Stimulated activated CD8-positive, alpha-beta memory T cell treated with anti-CD3 and anti-CD28 coated beads, Interleukin-4, amount 100 ng/mL, for 1 hour (primary cell): Measurements from ENCODE around the gene C1QL2.

Experiments
- DNase-seq, 2 donors: peaks; one replicate each; pipeline ENCODE4 v3.0.0-alpha.2; 2020; ENCODE audit warnings: low read depth in 2 of 2, low spot score in 1 of 2

C1QL2 gene

DNA sequence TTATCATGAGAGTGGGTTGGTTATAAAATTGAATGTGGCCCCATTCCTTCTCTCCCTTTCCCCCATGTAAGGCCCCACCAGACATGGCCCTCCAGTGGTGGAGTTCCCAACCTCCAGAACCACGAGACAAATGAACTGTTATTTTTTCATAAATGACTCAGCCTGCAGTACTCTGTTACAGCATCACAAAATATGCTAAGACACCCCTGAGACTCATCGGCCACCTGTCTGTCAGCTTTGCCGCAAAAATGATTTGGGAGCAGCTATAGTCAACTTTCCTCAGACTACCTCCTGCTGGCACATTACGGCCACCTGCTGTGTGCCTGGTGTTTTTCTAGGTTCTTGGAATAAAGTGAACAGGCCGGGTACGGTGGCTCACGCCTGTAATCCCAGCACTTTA lies 21.4 kb upstream of the C1QL2 start:
- DNase-seq = no peak

DNA sequence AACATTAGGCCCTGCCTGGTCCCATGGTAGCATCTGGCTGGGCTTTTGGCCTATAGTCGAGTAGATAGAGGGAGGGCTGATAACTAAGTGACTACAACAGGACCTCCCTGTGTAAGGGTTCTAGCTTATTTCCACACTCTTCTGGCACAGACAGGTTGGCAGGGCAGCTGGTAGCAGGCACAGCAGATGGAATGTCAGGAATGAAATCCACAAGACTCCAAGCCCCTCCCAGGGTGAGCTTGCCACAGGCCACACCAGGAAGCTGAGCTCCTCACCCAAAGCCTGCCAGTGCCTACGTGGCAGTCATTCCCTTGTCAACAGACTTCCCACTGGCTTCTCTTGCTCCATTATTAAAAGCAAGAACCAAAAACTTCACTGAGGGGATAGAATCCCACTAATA lies 20.7 kb upstream of the C1QL2 start:
- no peak for DNase-seq

DNA sequence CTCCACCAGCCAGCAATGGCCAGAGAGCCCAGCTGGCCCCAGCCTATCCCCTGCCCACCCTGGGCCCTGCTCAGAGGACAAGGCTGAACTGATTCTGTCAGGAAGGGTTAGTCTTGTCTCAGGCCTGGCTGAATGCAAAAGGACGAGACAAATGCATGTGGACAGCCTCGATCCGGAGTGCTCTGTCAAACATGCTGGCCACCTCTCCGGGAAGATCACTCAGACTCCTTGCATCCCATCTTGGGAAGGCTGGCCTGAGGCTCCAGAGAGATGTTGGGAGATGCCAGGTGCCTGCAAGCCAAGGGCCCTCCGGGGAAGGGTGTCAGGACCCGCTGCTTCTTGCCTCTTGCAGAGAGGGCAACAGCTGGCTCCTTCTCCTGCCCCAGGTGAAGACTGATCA lies 20.2 kb upstream of the C1QL2 start:
- DNase-seq = no peak

DNA sequence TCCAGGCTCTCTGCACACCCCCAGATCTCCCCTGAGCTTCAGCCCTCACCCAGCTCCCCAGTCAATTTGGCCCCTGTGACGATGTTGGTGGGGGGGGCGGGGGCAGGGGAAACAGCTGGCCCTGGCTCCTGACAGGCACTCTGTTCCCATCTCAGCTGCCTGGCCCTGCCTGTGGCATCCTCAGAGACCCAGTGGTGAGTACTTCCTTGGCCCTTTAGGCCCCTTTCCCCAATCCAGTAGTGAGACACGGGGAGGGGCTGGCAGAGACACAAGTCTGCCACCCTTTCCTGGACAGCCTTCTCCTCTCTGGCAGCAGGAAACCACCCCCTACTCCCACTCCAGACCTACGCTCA lies 19.3 kb upstream of the C1QL2 start:
- DNase-seq = no peak

DNA sequence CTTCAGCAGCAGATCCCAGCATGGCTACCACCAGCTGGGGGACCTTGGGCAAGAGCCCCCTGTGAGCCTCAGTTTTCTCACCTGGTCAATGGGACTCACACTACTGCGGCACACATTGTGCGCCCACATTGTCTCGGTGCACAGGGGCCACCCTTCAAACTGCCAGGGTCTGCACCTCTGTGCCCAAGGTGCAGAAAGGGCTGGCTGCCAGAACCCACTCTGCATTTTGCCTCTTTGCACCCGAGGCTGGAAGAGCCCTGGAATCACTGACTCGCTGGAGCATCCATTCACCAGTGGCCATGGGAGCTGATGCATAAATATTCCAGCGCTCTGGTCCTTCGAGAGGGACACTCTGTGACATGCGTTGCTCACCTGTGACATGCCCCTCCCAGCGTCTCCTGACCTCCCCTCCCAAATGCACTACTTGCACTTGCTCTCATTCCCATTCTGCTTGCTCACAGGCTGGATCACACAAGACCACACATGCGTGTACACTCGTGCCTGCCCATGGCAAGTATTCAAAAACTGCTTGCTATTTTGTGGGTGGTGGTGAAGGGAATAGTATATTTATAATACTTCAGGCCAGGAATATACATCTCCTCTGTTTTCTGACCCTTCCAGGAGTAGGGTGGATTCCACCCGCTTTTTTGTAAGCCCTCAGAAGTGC lies 18.8 kb upstream of the C1QL2 start:
- DNase-seq = no peak

DNA sequence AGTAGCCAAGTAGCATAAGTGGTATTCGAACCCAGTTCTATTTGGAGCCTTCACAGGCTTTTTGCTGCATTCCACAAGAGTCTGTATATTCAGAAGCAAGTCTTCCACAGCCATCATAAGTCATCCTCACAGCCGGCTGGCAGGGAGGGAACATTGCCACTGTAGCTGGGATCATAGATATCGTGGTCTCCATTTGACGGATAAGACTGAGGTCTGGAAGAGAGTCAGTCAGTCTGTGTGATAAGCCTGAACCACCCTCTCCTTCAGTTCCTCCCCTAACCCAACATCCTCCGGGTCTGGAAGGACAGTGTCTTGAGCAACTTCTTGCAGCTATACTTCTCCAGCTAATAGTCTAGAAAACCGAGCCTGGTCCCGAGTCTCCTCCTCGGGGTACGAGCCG lies 17.0 kb upstream of the C1QL2 start:
- no peak for DNase-seq

DNA sequence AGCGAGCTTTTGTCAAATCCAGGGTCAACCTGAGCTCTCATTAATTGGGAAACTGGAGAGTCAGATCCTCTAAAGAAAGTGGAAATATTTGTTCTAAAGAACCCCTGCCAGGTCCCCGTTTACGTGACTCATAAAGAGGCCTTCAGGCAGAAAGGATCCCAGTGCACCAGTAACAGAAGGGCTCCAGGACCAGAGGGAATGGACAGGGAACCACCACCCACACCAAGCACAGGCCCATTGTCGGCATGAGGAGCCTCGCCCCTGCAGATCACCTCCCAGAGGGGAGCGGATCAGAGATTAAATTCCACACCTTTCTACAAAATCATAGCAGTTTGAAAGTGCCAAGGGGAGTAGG lies 16.4 kb upstream of the C1QL2 start:
- no peak for DNase-seq

DNA sequence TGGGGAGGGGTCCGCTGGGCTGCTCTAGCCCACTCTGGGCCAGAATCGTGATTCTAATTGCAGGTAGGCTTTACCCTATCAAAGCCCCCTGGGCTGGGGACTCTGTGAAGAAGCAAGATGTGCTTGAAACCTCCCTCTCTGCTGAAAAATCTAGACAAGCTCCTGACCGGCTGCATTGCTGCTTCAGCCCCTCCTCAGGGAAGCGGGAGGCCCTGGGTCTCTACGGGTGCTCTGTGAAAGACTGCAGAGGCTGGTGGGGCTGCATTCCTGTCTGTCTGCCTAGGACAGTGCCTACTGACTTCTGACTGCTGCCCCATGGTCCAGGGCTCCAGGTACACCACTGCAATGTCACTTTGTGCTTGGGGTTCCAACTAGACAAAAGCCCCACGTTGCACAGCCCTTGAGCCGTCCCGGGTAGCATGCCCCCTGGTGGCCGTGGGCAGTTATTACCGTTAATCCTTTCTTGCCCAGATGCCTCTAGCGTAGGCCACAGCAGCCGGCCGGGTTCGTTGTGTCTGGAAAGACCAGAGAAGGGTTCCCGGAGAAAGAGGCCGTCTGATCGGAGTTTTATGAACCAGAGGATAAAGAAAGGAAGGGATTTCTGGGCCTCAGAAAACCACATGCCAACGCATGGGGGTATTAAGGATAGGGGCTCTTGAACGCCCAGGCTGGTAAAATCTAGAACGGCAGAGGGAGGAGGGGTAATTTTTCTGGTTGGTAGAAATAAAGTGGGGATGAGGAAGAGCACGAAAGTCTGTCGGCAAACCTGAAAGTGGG lies 15.9 kb upstream of the C1QL2 start:
- DNase-seq = peak; percentile 11 to 23

DNA sequence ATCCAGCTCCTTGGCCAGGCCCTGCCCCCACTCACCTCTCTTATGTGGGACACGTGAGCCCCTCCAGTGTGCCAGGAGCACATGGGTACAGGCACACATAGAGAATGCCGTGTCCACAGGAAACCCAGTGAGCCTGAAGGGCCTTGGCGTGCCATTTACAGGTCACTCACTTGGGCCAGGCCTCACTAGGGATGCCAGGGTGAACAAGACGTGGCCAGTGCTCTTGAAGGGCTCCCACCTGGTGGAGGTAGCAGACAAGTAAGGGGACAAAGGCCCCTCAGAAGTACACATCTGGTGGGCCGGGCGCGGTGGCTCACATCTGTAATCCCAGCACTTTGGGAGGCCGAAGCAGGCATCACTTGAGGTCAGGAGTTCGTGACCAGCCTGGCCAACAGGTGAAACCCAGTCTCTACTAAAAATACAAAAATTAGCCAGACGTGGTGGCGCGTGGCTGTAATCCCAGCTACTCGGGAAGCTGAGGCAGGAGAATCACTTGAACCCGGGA lies 15.1 kb upstream of the C1QL2 start:
- no peak for DNase-seq

DNA sequence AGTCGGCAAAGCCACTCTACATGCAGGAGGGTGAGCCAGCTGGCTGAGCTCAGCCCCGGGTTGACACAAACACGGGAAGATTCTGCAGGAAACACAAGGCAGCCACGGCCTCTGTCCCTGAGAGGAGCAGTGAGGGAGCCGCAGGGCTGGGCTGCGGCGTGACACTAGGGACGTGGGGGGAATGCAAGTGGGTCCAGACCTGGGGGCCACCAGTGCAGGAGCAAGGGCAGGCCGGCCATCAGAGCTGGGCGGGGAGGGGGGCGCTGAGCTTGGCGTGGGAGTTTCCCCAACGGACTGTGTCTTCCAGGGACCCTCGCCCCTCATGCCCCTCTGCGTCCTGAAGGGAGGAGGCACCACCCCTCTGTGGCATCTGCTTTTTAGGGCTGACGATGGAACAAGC lies 12.0 kb upstream of the C1QL2 start:
- DNase-seq = no peak

DNA sequence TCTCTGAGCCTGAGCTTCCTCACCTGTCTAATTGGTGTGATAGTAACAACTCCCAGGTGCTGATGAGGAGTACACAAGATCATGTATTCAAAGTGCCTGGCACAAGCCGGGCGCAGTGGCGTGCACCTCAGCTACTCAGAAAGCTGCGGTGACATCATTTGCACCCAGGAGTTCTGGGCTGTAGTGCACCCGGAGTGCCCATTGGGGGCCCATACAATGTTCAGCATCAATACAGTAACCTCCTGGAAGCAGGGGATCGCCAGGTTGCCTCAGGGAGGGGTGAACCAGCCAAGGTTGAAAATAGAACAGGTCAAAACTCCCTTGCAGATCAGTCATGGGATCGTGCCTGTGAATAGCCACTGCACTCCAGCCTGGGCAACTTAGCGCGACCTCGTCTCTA lies 11.2 kb upstream of the C1QL2 start:
- no peak for DNase-seq

DNA sequence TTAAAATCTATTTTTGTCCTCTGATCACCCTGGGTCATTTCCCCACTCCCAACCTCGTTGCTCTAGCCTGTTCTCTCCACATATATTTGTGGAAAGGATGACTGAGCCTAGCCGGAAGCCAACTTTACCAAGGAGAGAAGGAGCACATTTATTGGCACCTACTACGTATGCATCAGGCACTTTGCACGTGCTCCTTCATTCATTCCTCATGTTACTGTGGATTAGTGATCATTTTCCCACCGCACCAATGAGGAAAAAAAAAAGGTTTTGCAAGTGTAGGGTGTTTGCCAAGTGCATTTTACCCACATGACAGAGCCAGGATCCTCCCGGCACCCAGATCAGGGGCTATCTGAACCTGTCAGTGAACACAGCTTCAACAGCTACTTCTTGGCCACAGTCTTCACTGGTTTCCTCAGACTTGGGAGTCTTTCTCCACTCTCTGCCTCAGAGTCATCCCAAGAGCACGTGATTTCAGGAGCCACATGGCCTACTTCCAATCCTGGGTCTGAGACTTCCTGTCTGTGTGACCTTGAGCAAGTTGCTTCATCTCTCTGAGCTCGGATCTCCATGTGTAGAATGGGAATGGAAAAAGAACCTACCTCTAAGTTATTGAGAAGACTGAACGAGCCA lies 1.9 kb upstream of the C1QL2 start:
- no peak for DNase-seq

DNA sequence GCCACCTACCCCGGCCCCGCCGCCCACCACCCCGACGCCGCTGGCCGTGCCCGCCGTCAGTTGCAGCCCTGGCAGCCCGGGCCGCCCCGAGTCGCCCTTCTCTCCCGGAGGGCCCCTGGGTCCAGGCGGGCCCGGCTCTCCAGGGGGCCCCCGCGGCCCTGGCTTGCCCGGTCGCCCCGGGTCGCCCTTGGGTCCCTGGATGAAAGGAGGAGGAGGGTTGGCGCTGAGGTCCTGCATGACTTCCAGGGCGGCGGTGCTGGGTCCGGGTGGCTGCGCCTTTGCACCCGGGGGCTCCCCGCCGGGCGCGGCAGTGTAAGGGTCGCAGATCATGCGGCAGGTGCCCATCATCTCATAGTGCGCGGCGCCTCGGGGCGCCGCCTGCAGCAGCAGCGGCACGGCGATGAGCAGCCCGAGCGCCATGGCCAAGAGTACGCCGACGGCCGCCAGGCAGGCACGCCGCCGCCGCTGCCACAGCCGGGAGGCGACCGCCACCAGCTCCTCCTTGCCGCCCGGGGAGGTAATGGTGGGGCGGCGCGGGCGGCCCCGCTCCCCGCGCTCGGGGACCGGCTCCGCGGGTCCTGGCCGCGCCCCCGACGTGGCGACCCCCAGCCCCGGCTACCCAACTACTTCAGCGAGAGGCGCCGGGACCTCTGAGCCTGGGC lies 570 bp downstream of the C1QL2 start:
- DNase-seq = no peak

DNA sequence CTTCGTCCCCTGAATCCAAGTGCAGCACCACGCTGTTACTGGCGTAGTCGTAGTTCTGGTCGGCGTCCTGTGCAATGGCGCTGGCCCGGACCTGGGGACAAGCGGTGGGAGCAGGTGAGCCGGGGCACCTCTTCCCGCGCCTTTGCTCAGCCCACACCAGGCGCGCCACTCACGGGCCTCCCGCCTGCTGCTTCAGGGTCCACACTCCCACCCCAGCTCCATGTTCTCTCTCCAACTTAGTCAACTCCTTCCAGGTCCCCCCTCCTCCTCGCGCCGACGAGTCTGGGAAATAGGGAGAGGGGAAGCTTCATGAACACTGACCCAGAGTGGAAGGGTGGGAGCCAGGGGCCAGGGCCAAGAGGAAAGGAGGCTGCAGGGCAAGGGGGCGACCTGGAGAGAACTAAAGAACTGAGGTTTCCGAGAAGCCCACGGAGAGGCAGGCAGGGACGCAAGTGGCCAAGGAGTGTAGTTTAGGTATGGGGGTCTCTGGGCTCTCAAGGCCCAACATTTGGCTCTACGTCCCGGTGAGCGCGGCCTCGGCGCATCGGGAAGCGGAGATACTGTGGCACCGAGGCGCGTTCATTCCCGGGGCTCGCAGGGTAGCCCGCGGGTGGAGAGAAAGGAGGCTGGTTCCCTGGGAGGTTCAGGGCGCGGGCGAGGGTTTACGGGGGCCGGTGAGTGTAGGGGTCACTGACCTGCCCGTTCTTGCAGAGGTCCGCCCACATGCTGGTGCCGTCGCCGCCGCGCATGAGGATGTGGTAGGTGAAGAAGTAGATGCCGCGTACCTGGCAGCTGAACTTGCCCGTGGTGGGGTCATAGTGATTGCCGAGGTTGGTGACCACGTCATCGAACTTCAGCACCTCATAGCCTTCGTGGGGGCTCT lies 1.4 kb downstream of the C1QL2 start:
- DNase-seq = no peak

DNA sequence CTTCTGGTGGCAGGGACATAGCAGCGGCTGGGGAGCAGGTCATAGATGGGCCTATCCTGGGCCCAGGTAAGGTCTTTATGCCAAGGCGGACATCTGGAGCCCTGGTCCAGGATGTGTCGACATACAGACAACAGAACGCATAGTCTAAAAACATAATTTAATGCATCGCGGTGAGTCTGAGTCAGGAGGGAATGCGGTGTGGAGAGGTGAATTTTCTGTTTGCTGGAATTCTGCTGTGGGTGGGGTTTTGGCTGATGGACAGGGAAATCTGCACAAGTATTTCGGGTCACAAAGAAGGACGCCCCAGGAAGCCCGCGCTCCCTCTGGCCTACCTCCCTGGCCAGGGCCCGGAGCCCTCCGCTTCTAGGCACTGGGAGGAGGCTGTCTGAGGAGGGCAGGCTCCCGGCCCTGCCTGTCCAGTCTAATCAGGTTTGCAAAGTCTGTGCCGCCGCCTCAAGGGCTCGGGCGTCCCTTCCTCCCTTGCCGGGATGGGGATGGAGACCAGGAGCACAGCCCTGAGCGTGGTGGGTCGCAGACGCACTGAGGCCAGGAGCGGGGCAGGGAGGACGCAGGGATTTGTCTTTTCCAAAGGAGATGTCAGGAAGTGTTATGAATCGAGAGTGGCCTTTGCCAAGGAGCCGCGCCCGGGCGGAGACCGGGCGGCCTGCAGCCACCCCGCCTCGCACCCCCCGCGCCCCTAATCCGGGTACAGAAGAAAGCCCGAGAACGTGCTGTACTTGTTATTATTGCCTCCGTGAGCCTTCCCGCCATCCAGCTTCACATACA lies 2.3 kb downstream of the C1QL2 start:
- DNase-seq = no peak

DNA sequence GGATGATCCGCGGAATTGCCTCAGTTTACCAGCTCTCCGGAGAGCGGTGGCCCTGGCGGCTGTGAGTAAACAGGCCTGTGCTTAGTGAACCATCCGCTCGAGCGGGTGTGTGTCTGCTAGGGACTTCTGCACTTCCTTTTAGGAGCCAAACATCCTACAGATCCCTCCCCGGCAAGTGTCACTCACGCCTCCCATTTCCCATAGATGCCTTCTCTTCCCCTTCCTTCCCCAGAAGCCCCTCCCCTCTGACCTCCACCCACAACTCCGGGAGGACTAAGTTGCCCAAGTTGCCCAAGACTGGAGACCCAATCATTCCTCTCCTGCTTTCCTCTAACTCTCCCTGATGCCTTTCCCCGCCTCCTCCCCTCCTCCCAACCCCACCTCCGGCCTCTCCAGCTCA lies 2.9 kb downstream of the C1QL2 start:
- no peak for DNase-seq

DNA sequence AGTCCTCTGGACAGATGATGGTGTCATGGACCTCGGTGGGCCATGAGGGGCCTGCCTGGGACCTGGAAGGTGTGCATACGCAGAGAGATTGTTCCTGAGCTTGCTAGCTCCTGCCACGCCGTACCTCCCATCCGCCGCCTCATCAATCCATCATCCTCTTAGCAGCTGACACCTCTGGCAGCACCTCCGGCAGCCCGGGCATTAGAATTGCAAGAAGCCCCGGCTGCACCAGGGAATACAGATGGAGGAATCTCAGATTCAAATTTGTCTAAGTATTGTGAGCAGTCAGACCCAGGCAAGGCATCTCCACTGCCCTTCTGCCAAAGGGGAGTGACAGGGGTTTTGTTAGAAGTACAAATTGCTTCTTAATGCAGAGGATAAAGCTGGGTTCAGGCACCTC lies 4.5 kb downstream of the C1QL2 start:
- no peak for DNase-seq

DNA sequence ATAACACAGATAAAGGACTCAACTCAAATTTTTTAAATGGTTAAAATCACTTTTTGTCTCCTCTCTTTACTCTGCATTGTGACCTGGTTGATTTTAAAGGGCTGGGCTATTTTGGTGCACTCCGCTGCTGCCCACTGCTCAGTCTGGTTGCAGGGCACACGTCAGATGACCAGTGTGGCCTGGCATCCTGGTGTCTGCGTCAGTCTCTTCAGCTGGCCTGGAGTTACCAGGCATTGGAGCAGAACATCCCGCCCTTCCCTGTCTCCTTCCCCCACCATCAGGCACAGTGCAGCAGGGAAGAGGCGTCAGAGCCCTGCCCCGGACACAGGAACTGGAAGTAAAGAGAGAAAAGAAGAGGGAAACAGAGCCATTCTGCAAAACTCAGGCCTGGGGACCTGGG lies 8.9 kb downstream of the C1QL2 start:
- DNase-seq = no peak

DNA sequence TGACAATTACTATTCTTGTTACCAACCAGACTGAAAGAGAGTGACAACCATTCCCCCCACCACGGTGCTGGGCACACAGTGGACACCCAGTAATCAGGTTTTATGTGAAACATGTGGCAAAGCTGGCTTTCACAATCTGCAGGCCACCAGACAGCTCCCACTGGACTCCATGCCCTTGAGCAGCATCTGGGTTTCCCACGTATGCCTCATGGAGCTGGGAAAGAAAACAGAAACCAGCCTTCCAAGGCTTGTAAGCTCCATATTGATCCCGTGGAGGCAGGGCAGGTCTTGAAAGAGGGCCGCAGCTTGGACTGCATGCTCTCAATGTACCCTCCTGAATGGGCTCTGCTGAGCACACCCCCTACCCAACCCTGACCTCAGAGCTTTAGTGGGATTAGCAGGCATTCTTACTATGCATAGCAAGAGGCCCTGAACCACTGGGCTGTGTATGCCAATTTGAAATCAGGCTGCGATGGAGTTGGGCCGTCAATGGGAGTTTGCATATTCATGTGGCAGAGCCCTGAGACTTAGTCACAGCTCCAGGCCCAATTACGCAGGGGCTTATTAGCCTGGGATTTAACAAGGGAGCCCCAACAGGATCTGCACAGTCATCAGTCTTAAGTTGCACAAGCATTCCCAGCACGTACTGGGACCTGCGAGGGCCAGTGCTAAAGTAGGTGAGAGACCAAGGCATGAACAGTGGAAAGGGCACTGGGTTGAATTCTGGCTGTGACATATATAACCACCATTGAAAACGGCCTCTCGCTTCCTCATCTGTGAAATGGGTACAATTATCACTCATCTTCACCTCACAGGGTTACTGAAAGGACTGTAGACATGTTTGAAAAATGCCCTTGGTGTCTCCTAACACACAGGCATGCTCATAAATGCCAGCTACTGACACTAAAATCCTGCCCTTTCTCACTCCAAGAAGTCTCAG lies 10.5 kb downstream of the C1QL2 start:
- DNase-seq = no peak
